Hypothalamus (tissue), 51 donors: Measurements from ENCODE around the gene SOCS6.

Source experiments
- DNase-seq, 51 donors: peaks; one replicate each; lab custom pipeline; 2025; lab: John Stamatoyannopoulos, UW

Gene SOCS6

DNA sequence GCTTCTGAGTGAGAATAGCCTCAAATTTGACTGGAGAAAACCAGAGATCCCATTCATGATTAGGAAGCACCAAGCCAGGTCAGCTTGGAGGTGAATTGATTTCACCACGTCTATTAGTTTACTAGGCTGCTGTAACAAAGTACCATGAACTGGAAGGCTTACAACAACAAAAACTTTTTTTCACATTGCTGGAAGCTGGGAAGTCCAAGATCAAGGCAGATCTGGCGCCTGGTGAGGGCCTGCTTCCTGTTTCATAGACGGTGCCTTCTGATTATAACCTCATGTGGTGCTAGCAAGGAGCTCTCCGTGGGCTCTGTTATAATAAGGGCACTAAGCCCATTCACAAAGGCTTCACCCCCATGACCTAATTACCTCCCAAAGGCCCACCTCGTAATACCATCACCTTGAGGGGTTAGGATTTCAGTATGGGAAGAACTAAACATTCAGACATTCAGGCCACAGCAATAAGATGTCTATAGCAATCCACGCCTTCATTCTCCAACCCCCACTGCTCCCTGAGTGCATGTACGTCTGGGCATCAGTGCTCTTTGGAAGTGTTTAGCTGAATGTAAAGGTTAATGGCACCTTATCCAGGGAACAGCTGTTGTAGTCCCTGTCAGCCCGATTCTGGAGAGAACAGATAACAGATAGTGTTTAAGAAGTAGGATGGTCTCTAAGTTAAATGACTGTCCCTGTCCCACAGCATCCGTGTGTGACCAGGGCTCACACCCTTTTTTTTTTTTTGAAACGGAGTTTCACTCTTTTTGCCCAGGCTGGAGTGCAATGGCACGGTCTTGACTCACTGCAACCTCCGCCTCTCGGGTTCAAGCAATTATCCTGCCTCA is 89.2 kb downstream of the SOCS6 start:
- DNase-seq: no peak
